GM08714 (cell line): ENCODE results near the gene OR56B4.
"Not testable (repeated sequence)": the region's sequence is repeated elsewhere in the genome, so short reads cannot be mapped to it uniquely, and the experiment has no call there.

Experiments
- H3K4me3 ChIP-seq: fragments of 200-500 bp; sonication (Bioruptor generic); 2 replicates; pipeline ENCODE4 v1.5.1; 2014; ENCODE audit warnings: mild to moderate bottlenecking, low read length, inconsistent platforms
- ZNF274 ChIP-seq: IDR thresholded peaks from 2 replicates; pipeline ENCODE4 v1.6.1; 2012; ENCODE audit warnings: mild to moderate bottlenecking, low read depth, low read length

OR56B4 gene

GRCh38 chr11:6107384-6107783, at the start of gene OR56B4:
Gene OR56B4, plus strand, starts transcription at chr11:6107684. Its CDS starts 95 bp downstream, at chr11:6107779.
- H3K4me3 ChIP-seq: not testable (repeated sequence)

DNA sequence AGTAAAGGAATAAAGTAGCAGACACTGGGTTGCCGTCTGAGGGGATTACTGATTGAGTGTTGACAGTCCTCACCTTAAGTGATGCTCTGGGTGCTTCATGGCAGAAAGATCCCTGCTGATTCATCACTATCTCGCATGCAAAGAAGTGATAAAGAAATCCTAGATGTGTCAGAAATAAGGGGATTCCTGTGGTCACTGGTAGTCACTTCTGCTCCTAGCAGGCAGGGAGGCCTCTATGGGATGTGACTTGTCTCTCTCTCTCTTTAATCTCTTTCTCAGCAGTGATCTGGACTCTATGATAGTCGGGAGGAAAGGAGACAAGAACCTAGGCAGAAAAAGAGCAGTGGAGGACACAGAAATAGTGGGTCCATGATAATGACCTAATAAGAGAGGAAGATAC, 46.0 kb upstream of the OR56B4 start:
- H3K4me3 ChIP-seq: no peak overlapping the region
- no peak for TF ChIP-seq ZNF274

DNA sequence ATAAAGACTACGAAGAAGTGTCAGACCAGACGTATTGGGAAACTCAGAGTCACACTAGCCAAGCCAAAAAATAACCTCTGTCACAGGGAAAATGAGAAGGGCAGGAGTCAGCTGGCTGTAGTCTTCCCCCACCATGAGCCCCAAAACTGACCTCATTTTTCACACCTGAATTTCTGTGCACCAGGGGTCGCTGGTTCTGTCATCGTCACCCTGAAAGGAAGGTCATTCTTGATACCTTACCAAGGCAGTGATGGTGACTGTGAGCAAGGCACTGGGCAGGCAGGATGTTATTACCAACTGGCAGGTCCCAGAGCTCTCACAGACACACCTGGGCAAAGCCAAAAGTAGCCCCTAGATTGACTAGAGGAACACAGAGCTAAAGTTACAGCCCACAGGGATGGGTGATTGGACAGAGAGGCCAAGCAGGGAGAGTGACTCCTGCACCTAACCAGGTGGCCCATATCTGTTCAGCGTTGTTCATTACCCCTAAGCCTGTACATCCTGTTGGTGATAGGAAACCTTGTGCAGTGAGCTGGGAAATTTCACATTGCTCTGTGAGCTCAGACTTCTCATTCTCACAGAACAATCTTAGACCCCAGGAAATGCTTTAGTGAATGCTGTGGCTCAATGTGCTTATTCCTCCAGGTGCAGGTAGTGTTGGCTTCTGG, 44.7 kb upstream of the OR56B4 start:
- TF ChIP-seq ZNF274: no peak
- no peak overlapping the region for H3K4me3 ChIP-seq

- no peak for TF ChIP-seq ZNF274
These were observed 40.0 kb upstream of the OR56B4 start for GRCh38 chr11:6067502-6067901.

DNA sequence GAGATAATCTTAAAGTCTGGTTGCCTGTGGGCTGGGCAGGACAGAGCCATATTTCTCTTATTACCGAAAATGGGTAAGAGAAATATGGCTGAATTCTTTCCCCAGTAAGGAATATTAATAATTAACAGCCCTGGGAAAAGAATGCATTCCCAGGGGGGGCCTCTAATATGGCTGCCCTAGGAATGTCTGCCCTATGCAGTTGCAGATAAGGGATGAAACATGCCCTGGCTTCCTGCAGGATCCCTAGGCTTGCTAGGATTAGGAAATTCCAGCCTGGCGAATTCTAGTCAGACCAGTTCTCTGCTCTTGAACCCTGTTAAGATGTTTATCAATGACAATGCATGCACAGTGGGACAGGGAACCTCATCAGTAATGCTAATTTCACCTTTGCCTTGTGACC, 31.0 kb upstream of the OR56B4 start:
- not testable (repeated sequence) for H3K4me3 ChIP-seq

More at GRCh38 chr11:6067502-6067901, 40.0 kb upstream of the OR56B4 start:
- no peak overlapping the region for H3K4me3 ChIP-seq

DNA sequence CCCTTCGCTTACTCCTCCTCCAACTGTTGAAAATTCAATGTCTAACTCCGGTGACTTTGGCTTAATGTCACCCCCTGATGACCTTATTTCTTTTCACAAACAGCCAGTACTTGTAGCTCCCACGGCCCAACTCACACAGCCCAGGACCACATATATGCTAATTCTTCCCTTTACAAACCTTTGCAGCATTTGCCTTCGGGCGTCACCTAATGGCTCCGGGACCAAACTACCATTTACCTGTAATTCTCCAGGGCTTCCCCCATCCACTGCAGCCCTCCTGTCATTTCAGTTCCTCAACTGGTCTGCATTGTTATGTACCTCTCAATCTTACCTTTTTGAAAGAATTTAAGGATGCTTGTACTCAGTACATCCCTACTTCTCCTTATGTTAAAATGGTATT, 29.8 kb upstream of the OR56B4 start:
- no peak for TF ChIP-seq ZNF274
- H3K4me3 ChIP-seq: no peak overlapping the region

DNA sequence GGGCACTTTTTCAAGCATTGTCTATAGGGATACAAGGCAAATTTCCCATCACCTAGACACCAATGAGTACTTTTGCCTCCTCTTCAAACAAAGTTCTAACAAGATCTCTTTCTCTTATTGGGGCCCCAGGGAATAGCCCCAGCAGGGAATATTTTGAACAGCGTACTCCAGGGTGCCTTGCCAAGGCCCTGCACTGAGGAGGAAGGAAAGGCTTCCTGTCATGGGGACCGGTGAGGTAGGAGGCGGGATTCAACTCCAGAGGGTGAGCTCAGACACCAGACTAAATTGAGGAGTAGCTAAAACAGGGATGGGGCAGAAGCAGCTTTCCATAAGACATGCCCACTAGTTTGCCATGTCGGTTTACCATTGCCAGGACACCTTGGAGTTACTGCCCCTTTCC, 28.0 kb upstream of the OR56B4 start:
- H3K4me3 ChIP-seq: no peak overlapping the region
- TF ChIP-seq ZNF274: no peak

GRCh38 chr11:6083129-6083528, 24.4 kb upstream of the OR56B4 start:
- TF ChIP-seq ZNF274: no peak
- H3K4me3 ChIP-seq: no peak overlapping the region

- TF ChIP-seq ZNF274: no peak
- H3K4me3 ChIP-seq: no peak overlapping the region
These were observed 22.9 kb upstream of the OR56B4 start for GRCh38 chr11:6084587-6084986.

- no peak overlapping the region for H3K4me3 ChIP-seq
- no peak for TF ChIP-seq ZNF274
These were observed 13.3 kb upstream of the OR56B4 start for GRCh38 chr11:6094186-6094585.

DNA sequence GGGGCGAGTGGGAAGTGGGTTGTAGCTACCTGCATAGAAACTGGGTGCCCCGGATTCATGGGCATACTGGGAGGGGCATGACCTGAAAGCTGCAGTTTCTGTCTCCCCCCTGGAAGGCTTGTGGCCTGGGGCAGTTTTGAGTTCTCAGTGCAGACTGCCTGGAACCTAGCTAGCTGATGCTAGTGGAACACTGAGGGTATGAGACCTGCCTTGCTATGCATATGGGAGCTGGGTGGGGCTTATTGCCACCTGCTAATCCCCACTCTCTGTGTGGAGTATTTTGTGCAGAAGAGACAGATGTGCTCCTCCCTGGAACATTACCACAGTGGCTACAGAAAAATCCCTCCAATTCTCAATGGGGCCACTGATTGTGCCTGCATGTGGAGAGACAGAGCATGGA, 11.7 kb upstream of the OR56B4 start:
- no peak overlapping the region for H3K4me3 ChIP-seq
- TF ChIP-seq ZNF274: no peak

DNA sequence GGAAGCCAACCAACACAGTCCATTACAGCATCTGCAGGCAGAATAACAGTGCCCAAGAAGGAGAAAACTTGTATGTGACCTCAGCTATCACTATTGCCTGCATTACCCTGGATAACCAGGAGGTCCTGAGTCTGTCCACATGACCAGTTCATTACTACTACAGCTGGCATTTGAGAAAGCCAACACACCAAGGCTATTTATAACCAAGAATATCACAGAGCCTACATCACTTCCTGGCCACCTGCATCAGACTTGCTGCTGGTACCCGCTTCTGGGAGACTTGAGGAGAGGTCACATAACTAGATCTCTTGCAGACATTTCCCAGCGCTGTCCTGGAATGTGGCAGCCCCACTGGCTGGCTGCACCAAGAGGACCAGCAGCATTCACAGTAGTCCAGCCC, 11.1 kb upstream of the OR56B4 start:
- no peak for TF ChIP-seq ZNF274
- no peak overlapping the region for H3K4me3 ChIP-seq

- TF ChIP-seq ZNF274: no peak
- H3K4me3 ChIP-seq: no peak overlapping the region
These were observed 7.9 kb upstream of the OR56B4 start for GRCh38 chr11:6099577-6099976.

GRCh38 chr11:6110011-6110410, 2.5 kb downstream of the OR56B4 start:
- H3K4me3 ChIP-seq: no peak overlapping the region
- no peak for TF ChIP-seq ZNF274

- TF ChIP-seq ZNF274: no peak
- H3K4me3 ChIP-seq: no peak overlapping the region
These were observed 4.2 kb downstream of the OR56B4 start for GRCh38 chr11:6111673-6112072.

DNA sequence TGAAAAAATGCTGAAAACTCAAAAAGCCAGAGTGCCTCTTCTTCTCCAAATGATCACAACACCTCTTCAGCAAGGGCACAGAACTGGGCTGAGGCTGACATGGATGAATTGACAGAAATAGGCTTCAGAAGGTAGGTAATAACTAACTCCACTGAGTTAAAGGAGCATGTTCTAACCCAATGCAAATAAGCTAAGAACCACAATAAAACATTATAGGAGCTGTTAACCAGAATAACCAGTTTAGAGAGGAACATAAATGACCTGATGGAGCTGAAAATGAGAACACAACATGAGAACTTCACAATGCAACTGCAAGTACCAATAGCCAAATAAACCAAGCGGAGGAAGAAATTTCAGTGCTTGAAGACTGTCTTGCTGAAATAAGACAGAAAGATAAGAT, 9.2 kb downstream of the OR56B4 start:
- no peak overlapping the region for H3K4me3 ChIP-seq
- TF ChIP-seq ZNF274: no peak
